Muscle of leg (tissue), 11 donors: ENCODE measurements around the gene STAT1. TPM values are rescaled to one million over a fixed set of nuclear protein-coding genes. Genes with fewer than 3 reads are reported as not detected.
A peak's percentile ranks its signal among the peaks of the same experiment; 100 is the strongest.

Experiments
- DNase-seq: peaks from one replicate; pipeline ENCODE4 v3.0.0; 2013
- H3K27ac ChIP-seq: one replicate; pipeline ENCODE4 v1.5.1; 2013; ENCODE audit warnings: mild to moderate bottlenecking, low read length, control low read depth
- H3K27me3 ChIP-seq: one replicate; pipeline ENCODE4 v1.6.1; 2013; ENCODE audit warnings: low read length; ENCODE audit not compliant: control insufficient read depth, insufficient read depth
- H3K36me3 ChIP-seq: one replicate; pipeline ENCODE4 v1.6.1; 2013; ENCODE audit warnings: low read length; ENCODE audit not compliant: control insufficient read depth, insufficient read depth
- H3K4me1 ChIP-seq: one replicate; pipeline ENCODE4 v1.6.1; 2013; ENCODE audit warnings: low read length; ENCODE audit not compliant: control insufficient read depth, insufficient read depth
- H3K4me3 ChIP-seq: one replicate; pipeline ENCODE4 v1.5.1; 2013; ENCODE audit warnings: low read length, control low read depth
- H3K9me3 ChIP-seq: replicated peaks from 2 replicates; pipeline ENCODE4 v1.6.1; 2013; ENCODE audit warnings: low read depth, low read length; ENCODE audit not compliant: control insufficient read depth
- WGBS: methylation state at CpG from one replicate; pipeline ENCODE4 v1.1.5; 2013; ENCODE audit warnings: missing lambda C conversion rate; ENCODE audit not compliant: insufficient coverage; 5-methylcytosine and 5-hydroxymethylcytosine counted together
- polyA plus RNA-seq, 8 donors: library from polyadenylated mRNA; unstranded; fragments of 120-200 nt; gene quantifications; one replicate each; pipeline versions ENCODE4 v1.2.1 to v1.2.3, GENCODE V29; 2013; ENCODE audit warnings: inconsistent platforms in 1 of 8, low replicate concordance in 1 of 8; ENCODE audit not compliant: insufficient read length in 8 of 8, insufficient read depth in 1 of 8
- total RNA-seq: library from RNA; stranded (reverse); fragments of 120-200 nt; gene quantifications from one replicate; pipeline ENCODE4 v1.2.4, GENCODE V29; 2013

STAT1 gene
- total and polyA plus RNA-seq, 9 donors: 23.6 to 36.0 (median 31.1) TPM

DNA sequence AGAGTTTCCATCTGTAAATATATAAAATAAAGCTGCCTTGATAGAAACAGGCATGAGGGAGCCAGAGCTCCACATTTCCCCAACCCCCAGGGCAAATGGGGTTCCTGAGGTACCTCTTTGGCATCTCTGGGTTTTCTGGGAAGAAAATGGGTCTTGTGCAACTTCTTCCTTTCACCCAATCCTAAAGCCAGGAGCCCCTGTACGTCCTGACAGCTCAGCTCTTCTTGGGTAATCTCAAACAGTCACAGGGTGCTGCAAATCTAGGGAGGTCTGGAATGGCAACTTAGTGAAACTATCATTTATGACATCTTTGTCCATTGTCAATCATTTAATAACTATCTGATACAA, 36.6 kb upstream of the STAT1 start:
- peaks cover 4% of the 10 kb centered on the region for H3K4me1 ChIP-seq
- H3K4me3 ChIP-seq: no peak overlapping the region
- H3K27ac ChIP-seq: peak overlapping the region; percentile 6
- H3K9me3 ChIP-seq: no peaks in the 10 kb centered on the region
- no CpG with 5 or more reads among the region's 1 CpG for WGBS
- no peak for DNase-seq
- H3K27me3 ChIP-seq: no peaks in the 10 kb centered on the region
- no peaks in the 10 kb centered on the region for H3K36me3 ChIP-seq

DNA sequence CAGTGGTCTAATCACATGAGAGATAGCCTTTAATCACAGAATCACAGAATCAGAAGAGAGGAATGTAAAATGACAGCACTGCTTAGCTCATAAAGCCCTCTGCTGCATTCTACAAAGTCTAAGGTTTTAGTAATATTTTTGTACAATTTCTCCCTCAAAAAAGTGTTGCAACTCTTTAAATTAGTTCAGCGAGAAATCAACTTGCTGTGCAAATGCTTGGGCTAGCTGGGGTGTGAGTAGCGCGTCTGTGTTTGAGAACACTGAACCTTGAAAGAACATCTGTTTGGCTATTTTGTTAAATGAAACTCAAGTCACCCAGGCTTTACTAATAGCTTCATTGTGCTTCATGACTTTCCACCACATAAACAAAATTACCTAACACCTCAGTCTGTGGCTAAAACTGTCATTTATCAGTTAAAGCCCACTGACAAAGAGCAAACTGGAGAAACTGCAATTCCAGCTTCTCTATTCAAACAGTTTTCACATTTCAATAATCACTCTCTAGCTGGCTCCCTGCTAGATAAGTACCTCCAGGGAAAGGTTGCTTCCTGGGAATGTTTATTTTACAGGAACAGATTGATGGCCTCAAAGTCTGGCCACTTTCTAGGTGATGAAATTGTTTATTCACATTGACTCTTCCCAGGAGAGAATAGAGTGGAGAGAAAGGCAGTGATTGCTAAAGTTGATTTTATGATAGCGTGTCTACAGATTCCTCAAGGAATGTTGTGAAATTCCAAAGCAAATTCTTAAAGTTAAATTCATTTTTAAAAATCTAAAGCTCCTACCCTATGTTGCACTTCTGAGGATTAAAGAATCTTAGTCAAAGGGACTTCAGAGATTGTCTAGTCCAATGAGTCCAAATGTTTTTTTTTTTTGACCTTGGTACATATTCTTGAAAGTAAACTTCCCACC, 36.0 kb upstream of the STAT1 start:
- Histone ChIP-seq H3K9me3 (no peaks in the 10 kb centered on the region), H3K36me3 (no peaks in the 10 kb centered on the region), H3K4me3 (no peak overlapping the region), H3K27me3 (no peaks in the 10 kb centered on the region), H3K4me1 (peaks cover 4% of the 10 kb centered on the region), H3K27ac (peak overlapping the region; percentile 59)
- WGBS: no CpG with 5 or more reads among the region's 4 CpGs
- peak; percentile 90 for DNase-seq

DNA sequence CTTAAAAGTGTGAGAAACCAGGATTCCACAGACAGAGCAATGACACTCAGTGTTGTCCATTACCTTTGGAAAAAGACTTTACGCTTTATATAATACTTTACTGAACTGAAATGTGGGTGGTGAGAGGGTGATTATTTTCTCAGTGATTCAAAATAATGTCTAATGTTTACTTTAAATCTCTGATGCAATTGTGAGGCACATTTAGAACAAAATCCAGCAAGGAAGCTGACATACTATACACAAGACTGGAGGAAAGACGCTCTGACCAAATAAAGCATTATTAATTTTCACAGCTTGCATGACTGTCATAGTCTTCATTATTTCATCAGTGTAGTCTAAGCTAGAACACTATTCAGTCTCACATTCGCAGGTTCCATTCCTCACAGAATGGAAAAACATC, 34.1 kb upstream of the STAT1 start:
- Histone ChIP-seq H3K36me3 (no peaks in the 10 kb centered on the region), H3K27ac (no peak overlapping the region), H3K27me3 (no peaks in the 10 kb centered on the region), H3K9me3 (no peaks in the 10 kb centered on the region), H3K4me3 (no peak overlapping the region), H3K4me1 (peaks cover 4% of the 10 kb centered on the region)
- no CpG with 5 or more reads among the region's 3 CpGs for WGBS
- no peak for DNase-seq

DNA sequence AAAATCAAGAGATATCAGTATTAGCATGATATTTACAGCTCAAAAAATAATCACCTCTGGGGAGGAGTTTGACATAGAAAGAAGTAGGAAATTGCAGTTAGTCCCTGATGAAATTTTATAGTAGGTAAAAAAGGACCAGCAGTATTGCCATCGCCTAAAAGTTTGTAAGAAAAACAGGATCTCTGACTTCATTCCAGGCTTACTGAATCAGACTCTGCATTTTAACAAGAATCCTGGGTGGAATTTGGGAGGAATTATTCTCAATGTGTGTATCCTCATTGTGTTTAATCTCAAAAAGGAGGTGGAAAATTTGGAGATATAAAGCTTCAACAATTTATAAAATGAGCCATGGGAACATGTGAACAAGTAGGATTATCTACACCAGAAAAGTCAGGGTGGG, 31.2 kb upstream of the STAT1 start:
- H3K4me1 ChIP-seq: no peaks in the 10 kb centered on the region
- H3K27ac ChIP-seq: no peak overlapping the region
- no CpG with 5 or more reads among the region's 1 CpG for WGBS
- no peak overlapping the region for H3K4me3 ChIP-seq
- no peaks in the 10 kb centered on the region for H3K36me3 ChIP-seq
- no peaks in the 10 kb centered on the region for H3K27me3 ChIP-seq
- no peaks in the 10 kb centered on the region for H3K9me3 ChIP-seq
- DNase-seq: no peak

DNA sequence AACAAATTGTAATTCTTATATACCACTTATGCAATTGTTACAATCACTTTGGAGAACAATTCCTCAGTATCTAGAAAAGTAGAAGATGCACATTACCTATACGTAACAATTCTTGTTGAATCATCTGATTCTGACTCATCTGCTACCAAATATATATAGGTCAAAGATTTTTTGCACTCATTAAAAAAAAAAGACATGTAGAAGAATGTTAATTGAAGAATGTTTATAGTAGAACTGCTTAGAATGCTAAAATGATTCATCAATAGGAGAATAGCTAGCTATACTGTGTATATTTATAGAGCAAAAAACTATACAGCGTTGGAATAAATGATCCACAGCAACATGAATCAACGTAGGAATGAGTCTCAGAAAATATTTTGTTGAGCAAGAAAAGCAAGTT, 29.5 kb upstream of the STAT1 start:
- Histone ChIP-seq H3K4me3 (no peak overlapping the region), H3K4me1 (no peaks in the 10 kb centered on the region), H3K27me3 (no peaks in the 10 kb centered on the region), H3K9me3 (no peaks in the 10 kb centered on the region), H3K27ac (no peak overlapping the region), H3K36me3 (no peaks in the 10 kb centered on the region)
- WGBS: no CpG with 5 or more reads among the region's 3 CpGs
- DNase-seq: no peak

DNA sequence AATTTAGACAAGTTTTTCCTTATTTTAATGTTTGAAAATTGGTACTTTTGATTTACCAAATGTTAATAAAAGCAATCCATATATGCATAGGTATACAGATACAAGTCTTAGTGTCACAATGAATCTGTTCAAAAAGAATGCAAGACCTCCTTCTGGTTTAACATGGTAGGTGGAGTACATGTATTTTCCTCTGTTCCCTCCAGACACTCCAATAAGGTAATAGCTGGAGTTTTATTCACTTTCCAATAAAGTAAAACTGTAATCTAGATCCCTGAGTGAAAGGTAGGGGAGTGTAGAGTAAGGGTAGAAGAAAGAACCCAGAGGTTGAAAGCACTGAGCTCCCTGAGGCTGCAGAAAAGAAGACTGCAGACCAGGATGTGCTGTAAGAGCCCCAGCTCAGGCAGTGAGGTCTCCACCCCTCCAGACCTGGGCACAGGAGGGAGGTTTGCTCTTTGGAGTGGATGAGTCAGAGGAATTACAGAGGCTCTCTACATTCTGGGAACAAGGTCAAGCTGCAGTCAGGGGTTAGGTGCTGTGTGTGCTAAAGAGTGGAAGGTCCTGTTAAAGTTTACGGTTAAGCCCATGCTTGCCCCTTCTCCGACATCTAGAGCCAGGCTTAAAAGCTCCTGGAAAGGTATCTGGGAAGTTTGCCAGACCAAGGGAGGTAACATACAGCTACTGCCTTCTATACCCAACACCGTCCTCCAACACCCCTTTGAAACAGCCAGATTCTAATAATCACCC, 27.6 kb upstream of the STAT1 start:
- H3K4me3 ChIP-seq: no peak overlapping the region
- no peaks in the 10 kb centered on the region for H3K9me3 ChIP-seq
- no peaks in the 10 kb centered on the region for H3K4me1 ChIP-seq
- H3K27me3 ChIP-seq: no peaks in the 10 kb centered on the region
- DNase-seq: no peak
- H3K36me3 ChIP-seq: no peaks in the 10 kb centered on the region
- H3K27ac ChIP-seq: no peak overlapping the region
- WGBS: 87% methylated on average over 3 of the region's 3 CpGs

DNA sequence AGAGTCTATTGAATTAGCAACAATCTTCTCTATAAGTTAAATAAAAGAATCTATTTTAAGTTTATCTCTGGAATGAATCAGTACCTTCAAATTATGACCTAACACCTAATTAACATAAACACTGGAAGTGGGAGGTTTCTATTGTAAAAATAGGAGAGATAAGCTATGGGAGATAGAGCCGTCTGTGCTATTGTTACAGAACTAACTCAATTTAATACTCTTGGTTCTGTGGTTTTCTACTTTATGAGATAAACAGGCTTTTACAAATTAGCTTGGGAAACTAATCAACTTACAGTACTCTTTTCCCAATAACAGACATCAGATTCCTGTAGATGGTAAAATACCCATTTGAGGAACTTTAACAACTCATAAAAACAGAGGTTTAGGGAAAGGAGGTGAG, 25.6 kb upstream of the STAT1 start:
- Histone ChIP-seq H3K4me3 (no peak overlapping the region), H3K4me1 (no peaks in the 10 kb centered on the region), H3K27ac (no peak overlapping the region), H3K27me3 (no peaks in the 10 kb centered on the region), H3K36me3 (no peaks in the 10 kb centered on the region), H3K9me3 (no peaks in the 10 kb centered on the region)
- no CpG with 5 or more reads among the region's 1 CpG for WGBS
- no peak for DNase-seq

DNA sequence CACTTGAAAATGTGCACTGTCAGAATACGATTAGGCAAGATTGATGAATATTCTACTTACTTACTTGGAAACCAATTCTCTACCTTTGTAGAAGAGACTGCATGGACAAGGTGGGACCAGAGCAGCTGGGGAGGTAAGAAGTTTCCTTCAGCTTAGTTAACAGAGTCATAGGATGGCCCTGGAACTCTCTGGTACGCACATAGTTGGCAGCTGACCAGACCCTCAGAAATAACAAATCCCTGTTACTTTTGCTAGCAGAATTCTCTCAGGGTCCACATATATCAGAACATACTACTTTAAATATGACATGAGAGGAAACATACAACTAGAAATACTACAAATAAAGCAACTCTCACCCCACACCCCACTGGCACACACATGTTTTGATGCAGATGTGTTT, 24.8 kb upstream of the STAT1 start:
- WGBS: no CpG with 5 or more reads among the region's 2 CpGs
- H3K9me3 ChIP-seq: no peaks in the 10 kb centered on the region
- H3K36me3 ChIP-seq: no peaks in the 10 kb centered on the region
- H3K27me3 ChIP-seq: no peaks in the 10 kb centered on the region
- H3K4me1 ChIP-seq: no peaks in the 10 kb centered on the region
- no peak overlapping the region for H3K27ac ChIP-seq
- no peak overlapping the region for H3K4me3 ChIP-seq
- no peak for DNase-seq

DNA sequence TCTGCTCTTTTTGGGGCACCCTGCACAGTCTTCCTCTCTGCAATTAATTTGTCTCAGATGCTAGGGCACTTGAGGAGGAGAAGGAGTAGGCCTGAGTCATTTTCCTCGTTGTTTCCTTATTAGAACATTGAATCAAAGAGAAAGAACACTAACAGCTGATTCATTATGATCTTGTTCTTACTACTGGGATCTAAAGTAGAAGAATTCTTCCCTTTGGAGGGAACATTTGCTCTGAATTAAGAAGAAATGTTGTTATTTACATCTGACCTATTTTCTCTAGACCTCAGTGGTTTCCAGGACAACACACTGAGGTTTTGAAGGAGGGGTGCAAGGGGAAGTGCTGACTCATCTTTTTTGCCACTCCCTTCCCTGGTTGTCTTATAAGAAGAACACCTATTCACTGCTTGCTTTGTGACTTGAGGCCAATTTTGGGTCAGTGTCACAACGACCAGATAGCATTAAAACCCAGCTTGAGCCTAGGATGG, 24.3 kb upstream of the STAT1 start:
- WGBS: no CpG with 5 or more reads among the region's 2 CpGs
- no peak overlapping the region for H3K27ac ChIP-seq
- H3K4me1 ChIP-seq: no peaks in the 10 kb centered on the region
- no peaks in the 10 kb centered on the region for H3K36me3 ChIP-seq
- no peak for DNase-seq
- no peaks in the 10 kb centered on the region for H3K27me3 ChIP-seq
- H3K9me3 ChIP-seq: no peaks in the 10 kb centered on the region
- no peak overlapping the region for H3K4me3 ChIP-seq

DNA sequence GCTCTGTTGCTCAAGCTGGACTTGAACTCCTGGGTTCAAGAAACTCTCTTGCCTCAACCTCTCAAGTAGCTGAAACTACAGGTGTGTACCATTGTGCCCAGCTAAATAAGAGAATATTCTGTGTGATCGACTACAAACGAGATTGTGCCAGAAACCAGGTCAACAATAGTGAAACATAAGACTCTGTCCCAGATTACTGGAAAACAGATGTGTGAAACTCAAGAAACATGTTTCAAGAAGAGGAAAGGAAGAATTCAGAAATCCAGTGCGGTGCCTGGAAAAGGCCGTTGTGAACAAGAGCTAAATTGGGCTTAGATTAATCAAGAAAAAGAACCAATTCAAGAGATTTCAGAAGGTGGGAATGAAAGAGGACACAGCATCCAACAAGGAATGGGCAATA, 23.4 kb upstream of the STAT1 start:
- Histone ChIP-seq H3K27me3 (no peaks in the 10 kb centered on the region), H3K4me1 (no peaks in the 10 kb centered on the region), H3K36me3 (no peaks in the 10 kb centered on the region), H3K27ac (no peak overlapping the region), H3K4me3 (no peak overlapping the region), H3K9me3 (no peaks in the 10 kb centered on the region)
- WGBS: 54% methylated on average over 4 of the region's 4 CpGs
- no peak for DNase-seq
